Mucosa of gallbladder (tissue), 1 donor: Measurements from ENCODE around the gene FBXW10B. TPM values are rescaled to one million over a fixed set of nuclear protein-coding genes. Genes with fewer than 3 reads are reported as not detected.
A peak's percentile ranks its signal among the peaks of the same experiment; 100 is the strongest.
"Not testable (repeated sequence)": the region's sequence is repeated elsewhere in the genome, so short reads cannot be mapped to it uniquely, and the experiment has no call there.

Source experiments
- DNase-seq: peaks from one replicate; pipeline ENCODE4 v3.0.0-alpha.2; 2020; ENCODE audit warnings: low spot score
- total RNA-seq: library from RNA; stranded (reverse); gene quantifications from one replicate; pipeline ENCODE4 v1.2.1, GENCODE V29; 2021
- donor health status: DM: no; HTN: no; CAD: no.

The FBXW10B gene
- total RNA-seq, 1 donor from 2014 or later = 1.6 TPM

GRCh38 chr17:15630930-15631453 lies 11.5 kb upstream of the FBXW10B start:
- not testable (repeated sequence) for DNase-seq

DNA sequence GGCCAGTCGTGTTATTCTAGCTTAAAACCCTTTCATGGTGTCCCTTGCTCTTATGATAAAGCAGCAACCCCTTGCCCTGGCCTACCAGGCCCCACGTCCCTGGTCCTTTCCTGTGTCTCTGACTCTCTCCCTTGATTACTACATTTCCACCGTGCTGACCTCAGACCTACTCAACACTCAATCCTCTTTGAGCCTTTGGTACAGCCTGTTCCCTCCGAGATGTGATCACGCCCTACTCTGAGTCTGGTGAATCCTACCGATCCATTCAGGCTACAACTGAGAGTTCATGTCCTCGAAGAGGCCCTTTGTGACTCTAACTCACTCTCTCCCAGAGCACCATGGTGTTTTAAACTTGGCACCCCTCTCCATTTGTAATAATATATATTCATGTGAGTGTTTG lies 10.5 kb upstream of the FBXW10B start:
- not testable (repeated sequence) for DNase-seq

GRCh38 chr17:15623661-15624209 lies 4.2 kb upstream of the FBXW10B start:
- DNase-seq = not testable (repeated sequence)

GRCh38 chr17:15623255-15623654 lies 3.8 kb upstream of the FBXW10B start:
- not testable (repeated sequence) for DNase-seq

DNA sequence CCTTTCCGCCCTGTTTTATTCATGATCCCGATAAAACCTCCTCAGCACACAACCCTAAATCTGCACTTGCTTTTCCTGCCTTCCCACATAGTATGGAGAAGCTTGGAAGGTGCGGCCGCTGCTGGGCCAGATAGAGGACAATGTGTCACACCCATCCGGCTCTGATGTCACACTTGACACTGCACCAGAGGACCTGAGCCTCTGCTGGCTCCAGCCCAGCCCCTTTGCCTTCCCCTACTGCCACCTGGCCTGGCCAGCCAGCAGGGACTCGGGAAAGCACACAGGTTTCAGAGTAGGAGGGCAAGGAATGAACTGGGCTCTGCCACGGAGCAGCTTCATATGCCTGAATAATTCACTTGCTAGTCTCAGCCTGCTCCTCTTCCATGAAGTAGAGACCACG lies 2.6 kb upstream of the FBXW10B start:
- not testable (repeated sequence) for DNase-seq

GRCh38 chr17:15616828-15617227 lies 2.7 kb downstream of the FBXW10B start:
- peak; percentile 53 for DNase-seq

GRCh38 chr17:15615850-15616249 lies 3.7 kb downstream of the FBXW10B start:
- not testable (repeated sequence) for DNase-seq

DNA sequence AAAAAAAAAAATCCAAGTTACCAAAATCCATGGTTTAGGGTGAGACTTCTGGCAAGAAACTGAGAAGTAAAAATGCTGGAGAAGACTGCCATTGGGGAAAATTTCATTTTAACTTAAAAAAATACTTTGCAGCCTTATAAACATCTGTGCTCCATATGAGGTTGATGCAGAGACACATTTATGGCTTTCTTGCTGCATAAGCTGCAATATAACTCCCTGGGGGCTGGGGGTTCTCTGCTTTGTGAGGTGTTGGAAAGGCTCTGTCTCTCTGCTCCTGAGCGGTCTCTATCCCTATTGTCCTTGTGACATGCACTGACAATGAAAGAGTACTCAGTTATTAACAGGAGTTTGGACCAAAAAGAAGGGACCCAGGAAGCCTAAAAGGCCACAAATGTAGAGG lies 6.4 kb downstream of the FBXW10B start:
- DNase-seq = not testable (repeated sequence)

DNA sequence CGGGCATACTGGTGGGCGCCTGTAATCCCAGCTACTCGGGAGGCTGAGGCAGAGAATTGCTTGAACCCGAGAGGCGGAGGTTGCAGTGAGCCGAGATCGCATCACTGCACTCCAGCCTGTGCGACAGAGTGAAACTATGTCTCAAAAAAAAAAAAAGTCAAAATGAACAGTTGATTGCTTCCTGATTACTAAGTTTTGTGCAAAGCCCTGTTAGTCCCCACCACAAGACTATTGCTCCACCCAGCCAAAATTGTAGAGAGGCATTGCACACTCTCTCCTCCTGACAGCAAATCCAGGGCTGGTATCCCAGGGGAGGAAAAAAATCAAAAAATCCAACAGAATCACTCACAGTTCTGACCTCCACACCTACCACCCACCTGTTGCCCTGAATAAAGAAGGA lies 26.5 kb downstream of the FBXW10B start:
- DNase-seq = not testable (repeated sequence)

- not testable (repeated sequence) for DNase-seq
Observed at GRCh38 chr17:15591986-15592385, 27.5 kb downstream of the FBXW10B start.

DNA sequence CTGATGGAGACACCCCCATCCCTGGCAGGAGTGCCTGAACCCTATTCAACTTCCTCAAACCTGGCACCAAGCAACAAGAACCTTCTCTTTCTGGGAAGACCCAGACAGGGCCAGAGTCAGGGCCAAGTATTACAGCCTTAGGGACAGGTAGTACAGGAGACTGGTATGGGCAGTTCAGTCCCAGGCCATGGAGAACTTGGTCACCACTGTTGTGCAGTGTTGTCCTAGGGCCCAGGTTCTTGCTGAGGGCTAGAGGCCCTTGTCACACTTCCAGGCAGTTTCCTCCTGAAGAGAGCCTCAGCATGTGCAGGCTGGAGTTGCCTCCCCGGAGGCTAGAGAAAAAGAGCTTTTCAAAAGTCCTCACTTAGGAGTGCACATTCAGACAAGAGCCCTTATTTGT lies 28.7 kb downstream of the FBXW10B start:
- not testable (repeated sequence) for DNase-seq

GRCh38 chr17:15589544-15590536 lies 29.7 kb downstream of the FBXW10B start:
- not testable (repeated sequence) for DNase-seq

DNA sequence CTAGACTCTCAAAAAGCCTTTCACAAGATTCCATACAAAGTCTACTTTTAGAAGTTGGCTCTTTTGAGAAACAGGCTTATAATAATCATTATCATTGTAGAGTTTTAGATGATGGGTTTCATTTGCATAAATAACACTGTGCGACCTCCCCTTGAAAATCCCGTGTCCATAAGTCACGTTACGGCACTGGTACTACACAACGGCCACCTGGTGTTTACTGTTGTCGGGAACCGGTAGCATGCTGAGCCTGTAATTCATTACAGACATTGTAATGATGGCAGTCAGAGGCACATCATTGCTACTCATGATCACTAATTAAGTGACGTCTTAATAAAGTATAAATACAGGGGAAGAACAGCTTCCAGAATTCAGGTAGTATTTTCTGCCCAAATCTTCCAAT lies 31.5 kb downstream of the FBXW10B start:
- DNase-seq = not testable (repeated sequence)

DNA sequence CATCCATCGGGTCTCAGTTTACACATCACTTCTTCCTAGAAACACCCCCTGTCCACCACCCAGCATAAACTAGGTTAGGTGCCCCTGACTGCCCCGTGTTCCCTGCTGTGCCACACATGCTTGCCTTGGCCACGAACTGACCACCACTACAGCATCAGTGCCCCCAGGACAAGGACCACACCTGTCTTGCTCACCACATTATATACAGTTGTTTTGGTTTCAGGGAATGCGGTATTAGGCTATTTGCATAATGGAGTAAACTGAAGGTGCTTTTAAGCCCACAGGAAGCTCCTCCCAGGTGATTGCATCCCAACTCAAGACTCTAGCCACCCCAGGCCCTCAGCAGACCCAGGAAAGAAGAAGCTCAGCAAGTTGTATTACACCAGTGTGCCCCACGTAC lies 36.2 kb downstream of the FBXW10B start:
- DNase-seq = not testable (repeated sequence)

GRCh38 chr17:15581462-15581861 lies 38.0 kb downstream of the FBXW10B start:
- not testable (repeated sequence) for DNase-seq

GRCh38 chr17:15576848-15577247 lies 42.7 kb downstream of the FBXW10B start:
- DNase-seq = not testable (repeated sequence)

GRCh38 chr17:15574660-15575059 lies 44.8 kb downstream of the FBXW10B start:
- DNase-seq = not testable (repeated sequence)

GRCh38 chr17:15573870-15574269 lies 45.6 kb downstream of the FBXW10B start:
- peak; percentile 80 for DNase-seq
